ENCODE data around the gene TPRG1L.
"Not testable (repeated sequence)": the region's sequence is repeated elsewhere in the genome, so short reads cannot be mapped to it uniquely, and the experiment has no call there.

TPRG1L gene

DNA sequence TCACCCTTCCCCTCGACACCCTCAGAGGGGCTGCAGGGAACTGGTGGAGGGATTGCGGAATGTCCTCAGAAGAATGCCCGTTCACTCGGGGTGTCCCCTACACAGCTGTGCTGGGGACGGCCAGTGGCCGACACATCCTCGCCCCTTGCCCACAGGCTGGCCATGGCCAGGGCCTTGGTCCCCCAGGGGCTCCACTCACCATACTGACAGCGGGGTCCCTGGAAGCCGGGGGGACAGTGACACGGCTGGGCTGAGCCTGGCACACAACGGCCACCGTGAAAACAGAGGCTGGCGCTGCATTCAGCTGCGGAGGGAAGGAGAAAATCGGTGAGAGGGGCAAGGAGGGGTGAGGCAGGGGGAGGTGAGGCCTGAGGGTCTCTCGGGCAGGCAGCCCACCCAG is 45.2 kb upstream of the TPRG1L start:
- FAIRE-seq (no peak), DNase-seq (ENCODE audit: insufficient read length, low spot score) (no peak)
- TF ChIP-seq, protein P1, sequence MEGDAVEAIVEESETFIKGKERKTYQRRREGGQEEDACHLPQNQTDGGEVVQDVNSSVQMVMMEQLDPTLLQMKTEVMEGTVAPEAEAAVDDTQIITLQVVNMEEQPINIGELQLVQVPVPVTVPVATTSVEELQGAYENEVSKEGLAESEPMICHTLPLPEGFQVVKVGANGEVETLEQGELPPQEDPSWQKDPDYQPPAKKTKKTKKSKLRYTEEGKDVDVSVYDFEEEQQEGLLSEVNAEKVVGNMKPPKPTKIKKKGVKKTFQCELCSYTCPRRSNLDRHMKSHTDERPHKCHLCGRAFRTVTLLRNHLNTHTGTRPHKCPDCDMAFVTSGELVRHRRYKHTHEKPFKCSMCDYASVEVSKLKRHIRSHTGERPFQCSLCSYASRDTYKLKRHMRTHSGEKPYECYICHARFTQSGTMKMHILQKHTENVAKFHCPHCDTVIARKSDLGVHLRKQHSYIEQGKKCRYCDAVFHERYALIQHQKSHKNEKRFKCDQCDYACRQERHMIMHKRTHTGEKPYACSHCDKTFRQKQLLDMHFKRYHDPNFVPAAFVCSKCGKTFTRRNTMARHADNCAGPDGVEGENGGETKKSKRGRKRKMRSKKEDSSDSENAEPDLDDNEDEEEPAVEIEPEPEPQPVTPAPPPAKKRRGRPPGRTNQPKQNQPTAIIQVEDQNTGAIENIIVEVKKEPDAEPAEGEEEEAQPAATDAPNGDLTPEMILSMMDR (IDR thresholded peaks at IDR 0.05; ENCODE audit: insufficient read depth, missing control alignments), result no peak

DNA sequence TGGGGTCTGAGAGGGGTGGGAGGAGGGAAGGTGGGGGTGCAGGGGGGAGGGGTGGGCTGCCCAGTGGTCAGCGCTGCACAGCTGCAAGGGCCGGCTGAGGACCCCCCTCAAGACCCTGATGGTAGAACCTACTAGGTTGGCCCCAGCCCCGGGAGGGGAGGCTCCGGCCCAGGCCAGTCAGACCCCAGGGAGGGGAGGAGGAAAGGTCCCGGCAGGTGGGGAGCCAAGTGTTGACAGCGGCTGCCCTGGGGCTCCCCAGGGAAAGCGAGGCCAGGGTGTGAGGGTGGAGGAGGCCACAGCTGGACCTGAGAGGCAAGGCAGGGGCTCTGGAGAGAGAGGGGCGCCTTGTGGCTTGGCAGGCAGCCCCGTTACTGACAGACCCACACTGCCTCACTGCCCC is 44.6 kb upstream of the TPRG1L start:
- TF ChIP-seq, protein P1 (IDR thresholded peaks at IDR 0.05; ENCODE audit: insufficient read depth, missing control alignments), result no peak
- FAIRE-seq (no peak), DNase-seq (ENCODE audit: insufficient read length, low spot score) (no peak)

DNA sequence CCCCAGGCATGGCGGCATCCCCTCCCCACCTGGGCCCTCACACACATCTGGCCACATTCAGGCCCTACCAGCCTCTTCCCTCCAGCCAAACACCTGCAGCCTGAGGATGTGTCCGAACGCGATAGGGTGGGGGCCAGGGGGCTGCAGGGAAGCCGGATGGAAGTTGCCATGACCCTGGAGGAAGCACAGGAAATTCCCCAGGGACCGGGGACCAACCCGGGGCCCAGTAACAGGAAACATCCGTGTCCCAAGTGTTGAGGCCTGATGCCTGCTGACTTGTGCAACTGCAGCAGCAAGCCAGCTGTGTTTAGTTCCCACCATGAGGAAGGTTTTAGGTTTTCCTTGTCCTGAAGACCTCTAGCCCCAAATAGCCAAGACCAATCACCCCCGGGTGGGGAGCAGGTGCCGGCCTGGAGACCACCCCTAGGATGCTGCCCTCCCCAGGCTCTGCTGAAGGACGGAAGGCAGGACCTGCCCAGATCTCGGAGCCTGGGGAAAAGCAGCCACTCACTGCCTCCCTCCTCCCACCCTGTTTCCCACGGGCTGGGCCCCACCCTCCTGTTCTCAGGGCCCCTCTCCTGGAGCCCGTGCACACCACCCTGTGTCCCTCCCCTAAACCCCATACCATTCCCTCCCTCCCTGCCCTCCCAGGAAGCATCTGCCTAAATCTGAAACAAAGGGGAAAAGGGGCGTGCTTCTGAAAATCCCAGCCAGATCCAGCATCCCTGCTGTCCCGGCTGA is 43.3 kb upstream of the TPRG1L start:
- DNase-seq (ENCODE audit: insufficient read length, low spot score) (no peak), FAIRE-seq (no peak)
- TF ChIP-seq, protein P1 (IDR thresholded peaks at IDR 0.05; ENCODE audit: insufficient read depth, missing control alignments), result no peak

DNA sequence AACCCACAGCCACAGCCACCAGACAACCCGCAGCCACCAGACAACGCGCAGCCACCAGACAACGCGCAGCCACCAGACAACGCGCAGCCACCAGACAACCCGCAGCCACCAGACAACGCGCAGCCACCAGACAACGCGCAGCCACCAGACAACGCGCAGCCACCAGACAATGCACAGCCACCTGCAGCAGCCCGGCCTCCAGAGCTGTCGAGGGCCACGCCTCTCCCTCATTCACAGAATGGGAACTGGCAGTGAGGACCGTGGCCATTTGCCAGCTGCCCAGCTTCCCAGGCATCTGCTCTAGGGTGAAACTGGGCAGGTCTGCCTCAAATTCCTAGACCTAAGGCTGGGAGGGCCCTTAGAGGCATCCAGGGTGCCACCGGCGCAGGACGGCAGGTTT is 41.1 kb upstream of the TPRG1L start:
- FAIRE-seq; DNase-seq (ENCODE audit: insufficient read length, low spot score): not testable (repeated sequence)

DNA sequence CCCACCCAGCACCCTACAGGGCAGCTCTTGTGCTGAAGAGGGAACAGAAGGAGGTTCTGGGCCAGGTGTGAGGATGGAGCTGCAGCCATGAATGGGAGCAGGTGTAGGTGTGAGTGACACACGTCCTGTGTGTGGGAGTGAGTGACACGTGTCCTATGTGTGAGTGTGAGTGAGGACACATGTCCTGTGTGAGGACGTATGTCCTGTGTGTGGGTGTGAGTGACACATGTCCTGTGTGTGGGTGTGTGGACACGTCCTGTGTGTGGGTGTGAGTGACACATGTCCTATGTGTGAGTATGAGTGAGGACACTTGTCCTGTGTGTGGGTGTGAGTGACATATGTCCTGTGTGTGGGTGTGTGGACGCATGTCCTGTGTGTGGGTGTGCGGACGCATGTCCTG is 39.9 kb upstream of the TPRG1L start:
- FAIRE-seq (no peak), DNase-seq (ENCODE audit: insufficient read length, low spot score) (no peak)
- TF ChIP-seq, protein P1 (IDR thresholded peaks at IDR 0.05; ENCODE audit: insufficient read depth, missing control alignments), result no peak

DNA sequence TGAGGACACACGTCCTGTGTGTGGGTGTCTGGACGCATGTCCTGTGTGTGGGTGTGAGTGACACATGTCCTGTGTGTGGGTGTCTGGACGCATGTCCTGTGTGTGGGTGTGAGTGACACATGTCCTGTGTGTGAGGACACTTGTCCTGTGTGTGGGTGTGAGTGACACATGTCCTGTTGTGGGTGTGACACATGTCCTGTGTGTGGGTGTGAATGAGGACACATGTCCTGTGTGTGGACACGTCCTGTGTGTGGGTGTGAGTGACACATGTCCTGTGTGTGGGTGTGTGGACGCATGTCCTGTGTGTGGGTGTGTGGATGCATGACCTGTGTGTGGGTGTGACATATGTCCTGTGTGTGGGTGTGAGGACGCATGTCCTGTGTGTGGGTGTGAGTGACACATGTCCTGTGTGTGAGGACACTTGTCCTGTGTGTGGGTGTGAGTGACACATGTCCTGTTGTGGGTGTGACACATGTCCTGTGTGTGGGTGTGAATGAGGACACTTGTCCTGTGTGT is 39.4 kb upstream of the TPRG1L start:
- not testable (repeated sequence) for DNase-seq (ENCODE audit: insufficient read length, low spot score); FAIRE-seq

DNA sequence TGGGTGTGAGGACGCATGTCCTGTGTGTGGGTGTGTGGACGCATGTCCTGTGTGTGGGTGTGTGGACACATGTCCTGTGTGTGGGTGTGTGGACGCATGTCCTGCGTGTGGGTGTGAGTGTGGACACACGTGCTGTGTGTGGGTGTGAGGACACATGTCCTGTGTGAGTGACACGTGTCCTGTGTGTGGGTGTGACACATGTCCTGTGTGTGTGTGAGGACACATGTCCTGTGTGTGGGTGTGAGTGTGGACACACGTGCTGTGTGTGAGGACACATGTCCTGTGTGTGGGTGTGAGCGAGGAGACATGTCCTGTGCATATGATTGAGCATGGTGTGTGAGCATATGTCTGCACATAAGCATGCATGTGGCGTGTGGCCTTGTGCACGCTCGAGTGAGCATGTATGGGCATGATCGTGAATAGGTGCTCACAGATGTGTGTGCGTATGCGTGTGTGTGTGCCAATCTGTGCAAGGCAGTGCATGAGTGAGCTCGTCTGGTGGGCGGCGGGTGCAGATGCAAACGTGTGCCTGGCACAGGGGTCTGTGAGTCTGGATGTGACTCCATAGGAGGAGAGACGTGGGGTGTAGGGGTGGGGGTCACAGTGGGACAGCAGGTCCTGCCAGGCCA is 38.8 kb upstream of the TPRG1L start:
- FAIRE-seq (no peak), DNase-seq (ENCODE audit: insufficient read length, low spot score) (no peak)
- TF ChIP-seq, protein P1 (IDR thresholded peaks at IDR 0.05; ENCODE audit: insufficient read depth, missing control alignments), result no peak

DNA sequence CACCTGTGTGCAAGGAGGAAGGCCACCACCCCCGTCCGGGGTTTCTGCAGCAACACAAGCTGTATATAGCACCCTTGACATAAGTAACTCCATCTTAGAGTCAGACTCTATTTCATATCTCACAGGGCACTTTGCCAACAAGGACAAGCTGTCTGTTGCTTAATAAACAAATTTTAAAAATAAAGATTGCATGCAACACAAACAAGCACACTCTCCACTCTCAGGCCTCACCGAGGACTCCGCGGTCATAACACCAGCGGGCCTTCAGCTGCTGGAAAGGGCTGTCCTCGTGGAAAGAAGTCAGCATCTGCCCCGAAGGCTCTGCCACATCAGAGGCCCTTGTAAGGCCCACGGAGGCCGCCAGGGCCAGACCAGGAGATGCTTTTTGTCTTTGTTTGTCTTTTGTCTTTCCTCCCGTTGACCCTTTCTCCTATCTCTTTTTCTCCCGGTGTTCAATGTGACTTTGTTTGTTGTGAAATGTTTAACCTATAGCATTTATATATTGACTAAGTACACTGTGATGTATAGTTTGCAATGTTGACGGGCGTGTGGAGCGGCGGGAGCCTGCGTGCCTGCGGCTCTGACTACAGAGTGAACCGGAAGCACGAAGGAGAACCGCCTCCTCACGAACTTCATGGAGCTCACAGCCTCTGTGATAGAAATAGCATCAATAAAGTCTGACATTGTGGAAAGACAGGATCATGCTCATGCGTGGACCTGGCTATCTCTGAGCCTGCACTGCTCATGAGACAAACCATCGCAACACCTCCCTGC is 37.6 kb upstream of the TPRG1L start:
- DNase-seq (ENCODE audit: insufficient read length, low spot score), result no peak
- FAIRE-seq, result no peak
- TF ChIP-seq, protein P1 (IDR thresholded peaks at IDR 0.05; ENCODE audit: insufficient read depth, missing control alignments), result no peak
